IMR-90 (cell line): ENCODE data around the gene COL18A1. TPM values are rescaled to one million over a fixed set of nuclear protein-coding genes. Genes with fewer than 3 reads are reported as not detected.
A peak's percentile ranks its signal among the peaks of the same experiment; 100 is the strongest.

ENCODE experiments used
- ATAC-seq: fragments of 200-7000 bp; cut with Tn5 transposase; 2 replicates; pipeline ENCODE4 v1.9.1; 2020; ENCODE audit warnings: low read depth, mild to moderate bottlenecking, moderate library complexity
- BruUV-seq: library from RNA; stranded (reverse); fragments of 400-500 nt; replicated peaks from 2 replicates; lab custom pipeline; 2021; lab: Mats Ljungman, UMichigan
- CTCF ChIA-PET: fragments of 300-600 bp; formaldehyde crosslinking; extraction: SDS; loops from one replicate; lab custom pipeline; 2021; ENCODE audit warnings: antibody characterized with exemption; lab: Yijun Ruan, JAX
- POLR2A ChIA-PET: fragments of 300-600 bp; sonication (Branson Sonifier 250); formaldehyde crosslinking; loops from one replicate; lab custom pipeline; 2022; ENCODE audit warnings: antibody characterized with exemption; ENCODE audit not compliant: unreplicated experiment; lab: Charles Lee
- DNase-seq: peaks from one replicate; pipeline ENCODE4 v3.0.0; 2013
- H2AFZ ChIP-seq: replicated peaks from 2 replicates; pipeline ENCODE3; 2013; ENCODE audit warnings: low read length, mild to moderate bottlenecking; ENCODE audit not compliant: poor library complexity
- H2AK5ac ChIP-seq: 2 replicates; pipeline ENCODE4 v1.6.1; 2013; ENCODE audit warnings: low read depth, low read length, inconsistent platforms
- H2AK9ac ChIP-seq: replicated peaks from 2 replicates; pipeline ENCODE3; 2013; ENCODE audit warnings: mild to moderate bottlenecking, low read depth, low read length, moderate library complexity; ENCODE audit not compliant: poor library complexity
- H2BK120ac ChIP-seq: 2 replicates; pipeline ENCODE4 v1.6.1; 2013; ENCODE audit warnings: low read depth, low read length, inconsistent platforms
- H2BK15ac ChIP-seq: 3 replicates; pipeline ENCODE4 v1.6.1; 2013; ENCODE audit warnings: low read depth, low read length, inconsistent platforms
- H2BK20ac ChIP-seq: 2 replicates; pipeline ENCODE4 v1.6.1; 2013; ENCODE audit warnings: low read depth, mild to moderate bottlenecking, inconsistent platforms, low read length, moderate library complexity
- H2BK5ac ChIP-seq: 2 replicates; pipeline ENCODE4 v1.6.1; 2013; ENCODE audit warnings: mild to moderate bottlenecking, low read depth, low read length, inconsistent platforms; ENCODE audit not compliant: poor library complexity, severe bottlenecking
- H3K14ac ChIP-seq: replicated peaks from 2 replicates; pipeline ENCODE4 v1.6.1; 2013; ENCODE audit warnings: low read depth, low read length, inconsistent platforms
- H3K18ac ChIP-seq: 2 replicates; pipeline ENCODE4 v1.6.1; 2013; ENCODE audit warnings: low read depth, low read length, control low read depth
- H3K23ac ChIP-seq: 2 replicates; pipeline ENCODE4 v1.6.1; 2013; ENCODE audit warnings: low read depth, low read length, inconsistent platforms
- H3K27ac ChIP-seq: 2 replicates; pipeline ENCODE4 v1.5.1; 2013; ENCODE audit warnings: mild to moderate bottlenecking, control low read depth, low read length; ENCODE audit not compliant: insufficient read depth
- H3K27me3 ChIP-seq: 2 replicates; pipeline ENCODE4 v1.6.1; 2013; ENCODE audit warnings: low read length; ENCODE audit not compliant: control insufficient read depth, insufficient read depth
- H3K36me3 ChIP-seq: 2 replicates; pipeline ENCODE4 v1.6.1; 2013; ENCODE audit warnings: low read length, mixed read lengths; ENCODE audit not compliant: control insufficient read depth, insufficient read depth
- H3K4ac ChIP-seq: 2 replicates; pipeline ENCODE4 v1.6.1; 2013; ENCODE audit warnings: low read depth, low read length, inconsistent platforms
- H3K4me1 ChIP-seq: 2 replicates; pipeline ENCODE4 v1.6.1; 2013; ENCODE audit warnings: low read length, mixed read lengths; ENCODE audit not compliant: control insufficient read depth, insufficient read depth
- H3K4me2 ChIP-seq: 2 replicates; pipeline ENCODE4 v1.6.1; 2013; ENCODE audit warnings: low read depth, mild to moderate bottlenecking, control low read depth, low read length, moderate library complexity
- H3K4me3 ChIP-seq: 2 replicates; pipeline ENCODE4 v1.5.1; 2013; ENCODE audit warnings: low read depth, mild to moderate bottlenecking, control low read depth, low read length, moderate library complexity; ENCODE audit not compliant: insufficient read depth
- H3K56ac ChIP-seq: 2 replicates; pipeline ENCODE4 v1.6.1; 2013; ENCODE audit warnings: low read length, inconsistent platforms; ENCODE audit not compliant: insufficient read depth; ENCODE audit errors: extremely low read depth
- H3K79me1 ChIP-seq, 2 experiments: 2 replicates each; pipeline ENCODE4 v1.6.1; 2013; ENCODE audit warnings: low read length in 2 of 2, inconsistent platforms in 1 of 2, low read depth in 1 of 2
- H3K9ac ChIP-seq: 2 replicates; pipeline ENCODE4 v1.6.1; 2013; ENCODE audit warnings: low read depth, low read length, control low read depth
- H3K9me1 ChIP-seq: 2 replicates; pipeline ENCODE4 v1.6.1; 2013; ENCODE audit warnings: low read length, inconsistent platforms; ENCODE audit not compliant: insufficient read depth
- H3K9me3 ChIP-seq: 2 replicates; pipeline ENCODE4 v1.6.1; 2013; ENCODE audit warnings: low read length; ENCODE audit not compliant: control insufficient read depth, insufficient read depth
- H4K20me1 ChIP-seq: 2 replicates; pipeline ENCODE4 v1.6.1; 2013; ENCODE audit warnings: low read length, inconsistent platforms; ENCODE audit not compliant: insufficient read depth
- H4K5ac ChIP-seq: 2 replicates; pipeline ENCODE4 v1.6.1; 2013; ENCODE audit warnings: mild to moderate bottlenecking, low read depth, low read length, control low read depth
- H4K8ac ChIP-seq, 2 experiments: 2 replicates each; pipeline ENCODE4 v1.6.1; 2013; ENCODE audit warnings: low read depth in 2 of 2, low read length in 2 of 2, control low read depth in 1 of 2, inconsistent platforms in 1 of 2
- H4K91ac ChIP-seq: 2 replicates; pipeline ENCODE4 v1.6.1; 2013; ENCODE audit warnings: low read depth, low read length, inconsistent platforms; ENCODE audit not compliant: insufficient read depth
- CTCF ChIP-seq: conservative IDR thresholded peaks from 2 replicates; pipeline ENCODE4 v1.5.1; 2012; ENCODE audit warnings: mild to moderate bottlenecking, low read depth, low read length, improper control_type of control experiment
- ELK1 ChIP-seq: fragments of 150-350 bp; IDR thresholded peaks from 2 replicates; pipeline ENCODE4 v1.6.1; 2016; ENCODE audit warnings: low read depth, mild to moderate bottlenecking, low read length, moderate library complexity, borderline replicate concordance
- MAFK ChIP-seq: IDR thresholded peaks from 2 replicates; pipeline ENCODE4 v1.6.1; 2012; ENCODE audit warnings: low read depth, low read length, improper control_type of control experiment
- MAZ ChIP-seq: IDR thresholded peaks from 2 replicates; pipeline ENCODE4 v1.6.1; 2012; ENCODE audit warnings: low read depth, mild to moderate bottlenecking, low read length, improper control_type of control experiment, moderate library complexity, borderline replicate concordance
- MXI1 ChIP-seq: IDR thresholded peaks from 2 replicates; pipeline ENCODE4 v1.6.1; 2012; ENCODE audit warnings: low read depth, mild to moderate bottlenecking, low read length, moderate library complexity, borderline replicate concordance
- NFE2L2 ChIP-seq: fragments of 150-350 bp; IDR thresholded peaks from 2 replicates; pipeline ENCODE4 v1.6.1; 2016; ENCODE audit warnings: low read depth, mild to moderate bottlenecking, low read length
- POLR2A ChIP-seq: IDR thresholded peaks from 2 replicates; pipeline ENCODE4 v1.6.1; 2012; ENCODE audit warnings: mild to moderate bottlenecking, low read depth, low read length
- RAD21 ChIP-seq: IDR thresholded peaks from 2 replicates; pipeline ENCODE4 v1.6.1; 2012; ENCODE audit warnings: low read length, improper control_type of control experiment
- RFX5 ChIP-seq: IDR thresholded peaks from 2 replicates; pipeline ENCODE4 v1.8.0; 2012; ENCODE audit warnings: low read depth, mild to moderate bottlenecking, low read length, moderate library complexity
- SMC3 ChIP-seq: fragments of 150-350 bp; IDR thresholded peaks from 2 replicates; pipeline ENCODE4 v1.6.1; 2016; ENCODE audit warnings: low read depth, mild to moderate bottlenecking, antibody characterized with exemption, low read length, moderate library complexity
- WGBS, 2 experiments: methylation state at CpG; one replicate each; pipeline versions ENCODE4 v1.1.5 to v1.1.7; 2013; ENCODE audit warnings: missing lambda C conversion rate in 2 of 2; ENCODE audit not compliant: insufficient read length in 1 of 2; ENCODE audit errors: extremely low coverage in 2 of 2; 5-methylcytosine and 5-hydroxymethylcytosine counted together
- dilution Hi-C: fragments of 300-500 bp; cut with HindIII; formaldehyde crosslinking; loops from one replicate; pipeline ENCODE4 v1.14.3; 2018; ENCODE audit warnings: low sequenced_read_pairs; ENCODE audit not compliant: unreplicated experiment
- in situ Hi-C: fragments of 300-500 bp; cut with MboI; formaldehyde crosslinking; loops from 3 replicates; pipeline ENCODE4 v1.14.3; 2019; ENCODE audit warnings: low sequenced_read_pairs, inconsistent platforms, mixed read lengths
- intact Hi-C: fragments of 100-400 bp; cut with micrococcal nuclease; formaldehyde crosslinking; loops from 2 replicates; pipeline ENCODE4 v1.10.0; 2022
- polyA plus RNA-seq, 3 experiments: library from polyadenylated mRNA; depleted of rRNA; stranded (reverse); fragments of >200 nt; gene quantifications; 2 replicates each; pipeline ENCODE4 v1.2.3, GENCODE V29; 2012; ENCODE audit warnings: low replicate concordance in 1 of 3
- total RNA-seq: library from RNA; depleted of rRNA; stranded (reverse); fragments of >200 nt; gene quantifications from 2 replicates; pipeline ENCODE4 v1.2.3, GENCODE V29; 2012
- TF ChIP-seq, protein P1 (sequence below): fragments of 150-350 bp; IDR thresholded peaks from 2 replicates; pipeline ENCODE4 v1.6.1; 2017; ENCODE audit warnings: mild to moderate bottlenecking, antibody characterized with exemption, low read length, low read depth

The COL18A1 gene
- total and polyA plus RNA-seq, 2 of the 4 experiments (the other 2 are of a cell fraction): 4.3 to 46.7 TPM

GRCh38 chr21:45551783-45552695 is 147.1 kb downstream of the COL18A1 start:
- POLR2A ChIA-PET: no interaction called here

More at GRCh38 chr21:45551783-45552695, 147.1 kb downstream of the COL18A1 start:
- H2AFZ ChIP-seq: peak overlapping the region; percentile 39
- intact Hi-C loops: no loop called here
- no peaks in the 10 kb centered on the region for H3K9me3 ChIP-seq
- no peaks in the 10 kb centered on the region for H3K79me1 ChIP-seq
- H4K8ac ChIP-seq: no peak overlapping the region
- no peak overlapping the region for H2BK5ac ChIP-seq
- H3K18ac ChIP-seq: no peak overlapping the region
- H4K91ac ChIP-seq: peak overlapping the region; percentile 8; the same call in 1 of the 2 replicates
- no peak overlapping the region for H4K5ac ChIP-seq
- no peak overlapping the region; the same call in 2 of the 3 replicates for H2BK15ac ChIP-seq
- peaks cover 2% of the 10 kb centered on the region; the same call in 1 of the 2 replicates for H3K4me1 ChIP-seq
- no peak overlapping the region for H3K9ac ChIP-seq
- H3K4me3 ChIP-seq: no peak overlapping the region
- H3K36me3 ChIP-seq: no peaks in the 10 kb centered on the region
- H3K27ac ChIP-seq: no peak overlapping the region
- DNase-seq (no peak), ATAC-seq (no peak)
- H2AK5ac ChIP-seq: peak overlapping the region; percentile 79
- no peak overlapping the region for H3K23ac ChIP-seq
- peaks cover 8% of the 10 kb centered on the region for H3K27me3 ChIP-seq
- H3K4me2 ChIP-seq: no peak overlapping the region
- peak overlapping the region; percentile 55 for H2AK9ac ChIP-seq
- no peak overlapping the region for H3K14ac ChIP-seq
- TF ChIP-seq ELK1: no peak
- TF ChIP-seq, protein P1, sequence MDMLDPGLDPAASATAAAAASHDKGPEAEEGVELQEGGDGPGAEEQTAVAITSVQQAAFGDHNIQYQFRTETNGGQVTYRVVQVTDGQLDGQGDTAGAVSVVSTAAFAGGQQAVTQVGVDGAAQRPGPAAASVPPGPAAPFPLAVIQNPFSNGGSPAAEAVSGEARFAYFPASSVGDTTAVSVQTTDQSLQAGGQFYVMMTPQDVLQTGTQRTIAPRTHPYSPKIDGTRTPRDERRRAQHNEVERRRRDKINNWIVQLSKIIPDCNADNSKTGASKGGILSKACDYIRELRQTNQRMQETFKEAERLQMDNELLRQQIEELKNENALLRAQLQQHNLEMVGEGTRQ: no peak
- TF ChIP-seq POLR2A: no peak
- TF ChIP-seq CTCF: no peak
- TF ChIP-seq MXI1: no peak
- no peak for TF ChIP-seq NFE2L2
- no peak for TF ChIP-seq RFX5
- TF ChIP-seq MAFK: no peak
- TF ChIP-seq SMC3: no peak
- no peak for TF ChIP-seq RAD21
- no peak for TF ChIP-seq MAZ
- in situ Hi-C loops: no loop called here
- H3K4ac ChIP-seq: no peak overlapping the region
- dilution Hi-C loops: no loop called here
- CTCF ChIA-PET: no interaction called here
- H2BK20ac ChIP-seq: no peak overlapping the region
- H3K56ac ChIP-seq: no peak overlapping the region
- whole genome bisulfite sequencing, 2 experiments: 92% methylated on average over 11 of the region's 35 CpGs; no CpG with 5 or more reads in 1 of the 2 experiments
- 0 out of 2 replicates have a peak, but pooled peaks cover 9% of the 10 kb centered on the region for H3K9me1 ChIP-seq
- H2BK120ac ChIP-seq: peak overlapping the region; percentile 50; the same call in 1 of the 2 replicates
- no peaks in the 10 kb centered on the region for H4K20me1 ChIP-seq
- no TSS peak for BruUV-seq
